Measurements from ENCODE around the gene ANKRD30BL.
"Not testable (repeated sequence)": the region's sequence is repeated elsewhere in the genome, so short reads cannot be mapped to it uniquely, and the experiment has no call there.

Gene ANKRD30BL

GRCh38 chr2:132161161-132162124 is at the start of gene ANKRD30BL:
Gene ANKRD30BL, minus strand, starts transcription at chr2:132161952. Its CDS starts 247 bp downstream, at chr2:132161705.
- H3K4me3 ChIP-seq (ENCODE audit: low read length): not testable (repeated sequence)

GRCh38 chr2:132202866-132203265 is 41.1 kb upstream of the ANKRD30BL start:
- not testable (repeated sequence) for H3K4me3 ChIP-seq (ENCODE audit: low read length); DNase-seq (ENCODE audit: low read depth)

More at GRCh38 chr2:132161161-132162124, at the start of gene ANKRD30BL:
- not testable (repeated sequence) for DNase-seq (ENCODE audit: low read depth)

GRCh38 chr2:132192854-132193253 is 31.1 kb upstream of the ANKRD30BL start:
- H3K4me3 ChIP-seq (ENCODE audit: low read length); DNase-seq (ENCODE audit: low read depth): not testable (repeated sequence)

- H3K4me3 ChIP-seq (ENCODE audit: low read length); DNase-seq (ENCODE audit: low read depth): not testable (repeated sequence)
Observed at GRCh38 chr2:132167100-132167499, 5.3 kb upstream of the ANKRD30BL start.

- not testable (repeated sequence) for DNase-seq (ENCODE audit: low read depth)
Observed at GRCh38 chr2:132162125-132162660, 441 bp upstream of the ANKRD30BL start.

GRCh38 chr2:132146774-132147173 is 15.0 kb downstream of the ANKRD30BL start:
- H3K4me3 ChIP-seq (ENCODE audit: low read length): not testable (repeated sequence)
- peak; percentile 63 for TF ChIP-seq CTCF (conservative IDR thresholded peaks at IDR 0.05; ENCODE audit: low read length)
- peak; percentile 44 for DNase-seq (ENCODE audit: low read depth)

More at GRCh38 chr2:132162125-132162660, 441 bp upstream of the ANKRD30BL start:
- H3K4me3 ChIP-seq (ENCODE audit: low read length): not testable (repeated sequence)
